NCI-H748 treated with DMSO at 0.1 percent for 48 hours (cell line): ENCODE data around the gene PIGA.

Experiments
- DNase-seq: peaks from one replicate; lab custom pipeline; 2025; lab: John Stamatoyannopoulos, UW

Gene PIGA

GRCh38 chrX:15335135-15336022 lies at the start of gene PIGA:
TSS of gene PIGA (minus strand) at chrX:15335523. CDS start at chrX:15331930, 3,593 bp downstream.
- peak; percentile 90 for DNase-seq

GRCh38 chrX:15384304-15384703 lies 49.0 kb upstream of the PIGA start, which contains the start of gene VEGFD:
TSS of gene VEGFD (minus strand) at chrX:15384413. CDS start at chrX:15383946, 467 bp downstream.
- DNase-seq, result no peak

GRCh38 chrX:15382813-15383212 lies 47.5 kb upstream of the PIGA start:
- DNase-seq, result no peak

GRCh38 chrX:15376956-15377355 lies 41.6 kb upstream of the PIGA start:
- DNase-seq, result no peak

GRCh38 chrX:15373976-15374375 lies 38.7 kb upstream of the PIGA start:
- DNase-seq, result no peak

- no peak for DNase-seq
Observed at GRCh38 chrX:15366506-15367352, 31.4 kb upstream of the PIGA start.

- DNase-seq, result no peak
Observed at GRCh38 chrX:15359701-15360100, 24.4 kb upstream of the PIGA start.

GRCh38 chrX:15358533-15358932 lies 23.2 kb upstream of the PIGA start:
- no peak for DNase-seq

GRCh38 chrX:15356444-15356843 lies 21.1 kb upstream of the PIGA start:
- DNase-seq, result no peak

- no peak for DNase-seq
Observed at GRCh38 chrX:15350329-15350996, 15.1 kb upstream of the PIGA start.

GRCh38 chrX:15349046-15349445 lies 13.7 kb upstream of the PIGA start:
- peak; percentile 27 for DNase-seq

GRCh38 chrX:15345976-15346375 lies 10.7 kb upstream of the PIGA start:
- DNase-seq, result no peak

GRCh38 chrX:15344106-15344505 lies 8.8 kb upstream of the PIGA start:
- DNase-seq, result no peak

- no peak for DNase-seq
Observed at GRCh38 chrX:15343075-15343476, 7.8 kb upstream of the PIGA start.

GRCh38 chrX:15340867-15341266 lies 5.5 kb upstream of the PIGA start:
- no peak for DNase-seq

- peak; percentile 68 for DNase-seq
Observed at GRCh38 chrX:15336023-15336413, 695 bp upstream of the PIGA start.

- no peak for DNase-seq
Observed at GRCh38 chrX:15334561-15334960, 762 bp downstream of the PIGA start.

GRCh38 chrX:15328821-15329220 lies 6.5 kb downstream of the PIGA start:
- no peak for DNase-seq

GRCh38 chrX:15328131-15328530 lies 7.2 kb downstream of the PIGA start:
- DNase-seq, result no peak

GRCh38 chrX:15322472-15322871 lies 12.9 kb downstream of the PIGA start:
- no peak for DNase-seq

GRCh38 chrX:15322072-15322471 lies 13.3 kb downstream of the PIGA start:
- no peak for DNase-seq

- DNase-seq, result no peak
Observed at GRCh38 chrX:15321447-15321846, 13.9 kb downstream of the PIGA start.
